Calu3 (cell line): ENCODE data around the gene WDFY4. TPM values are rescaled to one million over a fixed set of nuclear protein-coding genes. Genes with fewer than 3 reads are reported as not detected.

Source experiments
- BruUV-seq: library from RNA; stranded (reverse); fragments of 400-500 nt; replicated peaks from 2 replicates; lab custom pipeline; 2021; lab: Mats Ljungman, UMichigan
- CTCF ChIA-PET: fragments of 300-600 bp; sonication (Branson Sonifier 250); formaldehyde crosslinking; loops from one replicate; lab custom pipeline; 2022; ENCODE audit warnings: antibody characterized with exemption; lab: Charles Lee
- DNase-seq: peaks from one replicate; pipeline ENCODE4 v3.0.0; 2022
- H3K27ac Mint-ChIP-seq: one replicate; pipeline ENCODE4 v1.8.0; 2022; ENCODE audit warnings: mixed read lengths; ENCODE audit not compliant: unreplicated experiment
- H3K27me3 Mint-ChIP-seq: one replicate; pipeline ENCODE4 v1.8.0; 2022; ENCODE audit warnings: mixed read lengths; ENCODE audit not compliant: unreplicated experiment
- H3K36me3 Mint-ChIP-seq: one replicate; pipeline ENCODE4 v1.8.0; 2022; ENCODE audit warnings: mild to moderate bottlenecking, moderate library complexity, mixed read lengths; ENCODE audit not compliant: insufficient read depth, unreplicated experiment
- H3K4me1 Mint-ChIP-seq: one replicate; pipeline ENCODE4 v1.8.0; 2022; ENCODE audit warnings: mild to moderate bottlenecking, low read depth, mixed read lengths; ENCODE audit not compliant: unreplicated experiment
- H3K4me3 Mint-ChIP-seq: one replicate; pipeline ENCODE4 v1.8.0; 2022; ENCODE audit warnings: mild to moderate bottlenecking, low read depth, moderate library complexity, mixed read lengths; ENCODE audit not compliant: unreplicated experiment
- H3K9me3 Mint-ChIP-seq: one replicate; pipeline ENCODE4 v1.8.0; 2022; ENCODE audit warnings: low read depth, mixed read lengths; ENCODE audit not compliant: unreplicated experiment
- CTCF ChIP-seq: fragments of 200-600 bp; IDR thresholded peaks from one replicate; pipeline ENCODE4 v1.8.0; 2022; ENCODE audit warnings: antibody characterized with exemption; ENCODE audit not compliant: unreplicated experiment
- intact Hi-C: fragments of 100-400 bp; cut with micrococcal nuclease; formaldehyde crosslinking; loops from one replicate; pipeline ENCODE4 v1.10.0; 2022; ENCODE audit not compliant: unreplicated experiment
- total RNA-seq: library from RNA; stranded (reverse); gene quantifications from 2 replicates; pipeline ENCODE4 v1.2.3, GENCODE V29; 2022

The WDFY4 gene
- total RNA-seq, 1 experiment from 2014 or later = not detected

- H3K36me3 Mint-ChIP-seq = no peaks in the 10 kb centered on the region
- CTCF ChIA-PET = no interaction called here
Observed at GRCh38 chr10:48769706-48770435, 85.2 kb downstream of the WDFY4 start.

DNA sequence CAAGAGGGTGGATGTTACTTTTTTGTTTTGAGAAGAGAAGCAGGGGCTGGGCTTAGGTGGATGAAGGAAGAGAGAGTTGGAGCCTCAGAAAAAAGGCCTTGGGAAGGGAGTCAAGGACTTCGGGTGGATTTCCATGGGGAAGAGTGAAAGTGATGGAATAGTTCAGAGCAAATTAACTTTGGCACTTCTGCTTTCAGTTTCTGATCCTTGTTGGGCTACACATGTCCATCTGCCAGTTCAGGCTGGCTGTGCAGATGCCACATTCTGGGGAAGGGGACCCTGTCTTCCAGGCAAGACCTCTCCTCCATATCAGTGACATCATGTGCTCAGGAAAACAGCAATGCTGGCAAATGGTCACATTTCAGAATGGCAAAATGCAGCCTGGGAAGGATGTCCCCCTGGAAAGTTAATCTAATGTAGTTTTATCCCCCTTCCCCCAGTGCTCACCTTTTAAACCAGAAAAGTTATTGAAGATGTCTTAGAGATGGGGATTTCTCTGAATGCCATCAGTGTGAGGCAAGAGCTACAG, 86.0 kb downstream of the WDFY4 start:
- Mint-ChIP-seq H3K36me3 (no peaks in the 10 kb centered on the region), H3K27me3 (peaks cover 73% of the 10 kb centered on the region), H3K4me3 (no peak overlapping the region), H3K9me3 (no peaks in the 10 kb centered on the region), H3K27ac (no peak overlapping the region), H3K4me1 (no peaks in the 10 kb centered on the region)
- no TSS peak for BruUV-seq
- DNase-seq = no peak
- intact Hi-C loops = no loop called here
- TF ChIP-seq CTCF = no peak
- CTCF ChIA-PET = no interaction called here

More at GRCh38 chr10:48769706-48770435, 85.2 kb downstream of the WDFY4 start:
- Mint-ChIP-seq H3K27ac (no peak overlapping the region), H3K4me1 (no peaks in the 10 kb centered on the region), H3K9me3 (no peaks in the 10 kb centered on the region), H3K4me3 (no peak overlapping the region), H3K27me3 (peaks cover 70% of the 10 kb centered on the region)
- no TSS peak for BruUV-seq
- TF ChIP-seq CTCF = no peak
- intact Hi-C loops = no loop called here
- no peak for DNase-seq

GRCh38 chr10:48771234-48771633, 86.6 kb downstream of the WDFY4 start:
- Mint-ChIP-seq H3K36me3 (no peaks in the 10 kb centered on the region), H3K4me3 (no peak overlapping the region), H3K4me1 (no peaks in the 10 kb centered on the region), H3K9me3 (no peaks in the 10 kb centered on the region), H3K27me3 (peaks cover 79% of the 10 kb centered on the region), H3K27ac (no peak overlapping the region)
- CTCF ChIA-PET = no interaction called here
- no peak for TF ChIP-seq CTCF
- BruUV-seq = no TSS peak
- intact Hi-C loops = no loop called here
- DNase-seq = no peak

- no peak overlapping the region for H3K27ac Mint-ChIP-seq
- no peak for TF ChIP-seq CTCF
Observed at GRCh38 chr10:48772059-48772458, 87.4 kb downstream of the WDFY4 start.

More at GRCh38 chr10:48772059-48772458, 87.4 kb downstream of the WDFY4 start:
- Mint-ChIP-seq H3K4me1 (no peaks in the 10 kb centered on the region), H3K27me3 (peaks cover 84% of the 10 kb centered on the region), H3K4me3 (no peak overlapping the region), H3K36me3 (no peaks in the 10 kb centered on the region), H3K9me3 (no peaks in the 10 kb centered on the region)
- DNase-seq = no peak
- no TSS peak for BruUV-seq
- intact Hi-C loops = no loop called here
- CTCF ChIA-PET = interaction anchor here (0.6 kb wide), 1 partner anchor 17 kb away, joined by 3 read pairs; no protein-coding TSS in a partner anchor
